NOMO-1 treated with DMSO at 0.1 percent for 48 hours (cell line): ENCODE data around the gene CHD9.
"Not testable (repeated sequence)": the region's sequence is repeated elsewhere in the genome, so short reads cannot be mapped to it uniquely, and the experiment has no call there.

Source experiments
- DNase-seq: peaks from one replicate; lab custom pipeline; 2025; ENCODE audit not compliant: unreplicated experiment; lab: John Stamatoyannopoulos, UW

The CHD9 gene

GRCh38 chr16:53258809-53259208 is 204.0 kb downstream of the CHD9 start:
- DNase-seq, result no peak

- DNase-seq, result no peak
Observed at GRCh38 chr16:53261276-53261675, 206.5 kb downstream of the CHD9 start.

DNA sequence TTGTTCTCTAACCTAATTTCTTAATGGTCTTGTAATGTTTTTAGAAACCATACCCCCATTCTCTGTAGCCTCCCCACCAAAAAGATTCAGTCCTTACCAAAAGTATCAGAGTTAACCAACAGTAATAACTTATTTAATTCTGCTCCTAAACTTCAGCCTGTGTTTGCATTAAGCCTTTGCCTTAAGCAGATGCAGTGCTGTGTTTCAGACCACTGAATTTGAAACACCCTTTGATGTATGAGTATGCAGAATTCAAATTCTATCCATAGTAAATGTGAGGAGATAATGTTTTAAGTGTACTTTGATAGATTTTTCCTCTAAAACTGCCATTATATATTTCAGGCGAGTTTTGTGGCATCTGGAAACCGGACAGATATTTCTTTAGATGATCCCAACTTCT is 207.9 kb downstream of the CHD9 start:
- DNase-seq, result no peak

- no peak for DNase-seq
Observed at GRCh38 chr16:53266156-53266555, 211.4 kb downstream of the CHD9 start.

- not testable (repeated sequence) for DNase-seq
Observed at GRCh38 chr16:53278498-53278897, 223.7 kb downstream of the CHD9 start.

- no peak for DNase-seq
Observed at GRCh38 chr16:53281280-53281679, 226.5 kb downstream of the CHD9 start.

DNA sequence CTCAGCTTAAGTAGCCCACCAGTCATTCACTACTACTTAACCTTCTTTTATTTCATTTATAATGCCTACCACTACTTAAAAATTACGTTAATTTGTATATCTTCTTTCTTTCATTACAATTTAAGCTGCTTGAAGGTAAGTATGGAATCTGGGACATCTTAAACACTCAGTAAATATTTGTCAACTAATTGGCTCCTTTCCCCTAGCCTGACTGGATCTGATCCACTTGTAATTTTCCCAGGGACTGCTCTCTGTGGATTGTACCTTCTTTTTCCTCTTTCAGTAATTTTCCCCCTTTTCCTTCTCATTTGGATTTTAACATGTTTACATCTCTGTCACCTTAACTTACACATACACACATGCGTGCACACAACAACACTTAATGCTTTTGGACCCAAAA is 227.1 kb downstream of the CHD9 start:
- no peak for DNase-seq

DNA sequence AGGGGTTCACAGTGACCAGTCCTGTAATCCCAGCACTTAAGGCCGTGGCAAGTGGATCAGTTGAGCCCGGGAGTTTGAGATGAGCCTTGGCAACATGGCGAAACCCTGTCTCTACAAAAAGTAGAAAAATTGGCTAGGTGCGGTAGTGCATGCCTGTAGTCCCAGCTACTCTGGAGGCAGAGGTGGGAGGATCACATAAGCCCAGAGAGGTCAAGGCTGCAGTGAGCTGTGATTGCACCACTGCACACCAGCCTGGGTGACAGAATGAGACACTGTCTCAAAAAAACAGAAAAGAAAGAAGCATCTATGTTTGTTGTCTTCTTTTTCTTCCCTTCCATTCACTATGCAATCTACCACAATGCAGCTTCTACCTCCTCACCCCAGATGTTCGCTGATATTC is 227.5 kb downstream of the CHD9 start:
- DNase-seq, result no peak

DNA sequence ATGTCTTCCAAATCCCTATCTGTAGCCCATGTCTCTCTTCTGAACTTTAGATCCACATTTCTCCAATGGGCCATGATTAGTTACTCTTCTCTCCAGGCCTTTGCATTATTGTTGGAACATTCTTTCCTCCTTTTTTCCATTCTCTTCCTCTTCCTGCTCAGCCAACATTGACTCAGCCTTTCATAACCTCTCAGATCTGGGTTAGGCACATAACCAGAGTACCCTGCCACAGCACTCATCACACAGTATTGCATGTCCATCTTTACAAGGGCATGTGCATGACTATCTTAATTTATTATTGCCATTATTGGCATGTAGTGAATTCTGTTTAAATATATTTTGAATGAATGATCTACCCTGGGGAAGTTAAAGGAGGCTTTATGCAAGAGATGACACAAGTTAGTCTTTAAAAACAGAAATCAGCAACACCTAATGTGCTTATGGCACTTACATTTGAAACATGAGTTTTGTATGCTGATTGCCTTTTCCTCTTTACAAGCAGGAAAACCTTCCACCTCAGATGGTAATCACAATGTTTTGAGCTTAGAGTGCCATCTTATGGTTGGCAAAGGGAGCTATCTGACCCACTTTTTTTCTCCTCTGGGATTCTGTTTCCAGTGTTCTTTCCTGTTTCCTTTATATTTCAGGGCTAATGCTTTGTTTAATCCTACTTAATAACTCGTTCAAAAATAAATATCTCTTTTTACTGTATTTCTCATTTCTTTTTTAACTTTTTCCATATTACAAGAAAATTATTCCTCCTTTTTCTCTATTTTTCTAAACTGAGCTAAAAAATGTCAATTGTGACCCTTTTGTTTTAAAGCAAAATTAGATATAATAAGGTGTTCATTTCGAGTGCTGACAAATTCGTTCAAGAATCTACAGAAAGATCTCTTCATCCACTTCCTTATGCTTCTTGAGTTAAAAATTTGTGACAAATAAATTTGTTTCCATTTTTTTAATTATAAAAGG is 228.5 kb downstream of the CHD9 start:
- no peak for DNase-seq

DNA sequence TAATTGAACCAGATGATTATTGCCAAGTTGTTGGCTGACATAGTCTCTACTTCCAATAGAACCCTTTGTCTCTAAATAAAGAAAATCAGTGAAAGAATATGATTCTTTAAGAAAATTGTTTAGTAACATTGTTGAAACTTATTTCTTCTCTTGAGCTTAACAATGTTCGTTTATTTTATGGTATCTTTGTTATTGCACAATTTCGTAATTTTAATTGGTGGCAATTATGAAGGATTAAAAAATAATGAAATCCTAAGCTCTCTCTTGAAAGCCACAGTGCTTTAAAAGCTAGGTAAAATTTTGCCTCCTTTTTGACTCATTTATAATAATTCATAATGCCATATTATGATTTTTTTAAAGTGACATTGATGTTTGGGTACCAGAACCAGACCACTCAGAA is 230.4 kb downstream of the CHD9 start:
- no peak for DNase-seq

DNA sequence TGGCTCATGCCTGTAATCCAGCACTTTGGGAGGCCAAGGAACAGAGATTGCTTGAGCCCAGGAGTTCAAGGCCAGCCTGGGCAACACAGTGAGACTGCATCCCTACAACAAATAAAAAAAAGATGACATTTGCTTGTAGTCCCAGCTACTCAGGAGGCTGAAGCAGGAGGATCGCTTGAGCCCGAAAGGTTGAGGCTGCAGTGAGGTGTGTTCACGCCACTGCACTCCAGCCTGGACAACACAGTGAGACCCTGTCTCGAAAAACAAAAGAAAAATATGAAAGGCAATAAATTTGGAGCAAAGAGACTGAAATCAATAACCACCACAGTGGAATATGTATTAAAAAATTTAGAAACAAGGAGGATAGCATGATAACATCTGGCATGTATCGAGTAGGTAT is 235.7 kb downstream of the CHD9 start:
- DNase-seq, result no peak

DNA sequence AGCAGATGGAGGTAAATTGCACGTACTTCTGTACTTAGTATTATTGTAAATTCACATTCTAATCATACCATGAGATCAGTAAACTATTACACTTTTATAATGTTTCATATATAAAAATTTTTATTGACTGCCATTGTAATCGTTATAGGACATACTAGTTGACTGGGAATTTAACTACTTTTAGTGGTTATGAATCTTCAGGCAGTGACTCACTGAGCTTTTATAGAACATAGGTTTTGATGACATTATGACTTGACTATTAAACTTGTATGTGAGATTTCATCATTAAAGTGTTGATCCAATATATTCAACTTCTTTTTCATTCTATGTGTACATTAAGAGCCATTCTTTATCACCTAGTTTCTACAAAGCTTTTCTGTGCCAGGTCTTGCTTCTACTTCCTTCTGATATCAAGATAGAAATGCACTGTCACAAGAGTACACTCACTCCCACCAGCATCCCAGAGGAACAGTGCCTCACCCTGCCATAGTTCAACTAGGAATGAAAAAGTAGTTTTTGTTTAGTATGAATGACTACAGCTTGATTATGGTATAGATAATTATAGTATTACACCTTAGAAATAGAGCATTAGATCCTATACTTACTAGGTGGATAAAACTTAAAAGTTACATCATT is 237.1 kb downstream of the CHD9 start:
- no peak for DNase-seq

- no peak for DNase-seq
Observed at GRCh38 chr16:53297477-53297876, 242.7 kb downstream of the CHD9 start.

GRCh38 chr16:53304334-53304733 is 249.5 kb downstream of the CHD9 start:
- no peak for DNase-seq

- no peak for DNase-seq
Observed at GRCh38 chr16:53305743-53306142, 251.0 kb downstream of the CHD9 start.

- DNase-seq, result no peak
Observed at GRCh38 chr16:53309457-53309856, 254.7 kb downstream of the CHD9 start.

DNA sequence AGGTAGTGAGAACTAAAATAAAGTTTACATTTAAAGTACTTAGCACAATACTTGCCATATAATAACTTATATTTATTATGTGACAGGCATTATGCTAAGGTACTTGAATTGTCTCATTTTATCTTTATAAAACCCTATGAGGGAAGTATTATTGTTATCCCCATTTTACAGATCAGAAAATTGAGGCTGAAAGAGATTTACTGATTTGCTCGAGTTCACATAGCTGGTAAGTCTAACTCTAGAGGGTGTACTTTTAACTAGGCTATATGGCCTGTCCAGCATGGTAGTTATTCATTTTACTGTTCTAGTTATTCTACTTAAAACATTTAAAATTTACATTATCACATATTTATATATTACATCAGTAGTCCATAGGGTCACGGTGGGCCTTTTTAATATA is 266.2 kb downstream of the CHD9 start:
- no peak for DNase-seq

- DNase-seq, result no peak
Observed at GRCh38 chr16:53323924-53324323, 269.1 kb downstream of the CHD9 start.

- not testable (repeated sequence) for DNase-seq
Observed at GRCh38 chr16:53330991-53331390, 276.2 kb downstream of the CHD9 start.

DNA sequence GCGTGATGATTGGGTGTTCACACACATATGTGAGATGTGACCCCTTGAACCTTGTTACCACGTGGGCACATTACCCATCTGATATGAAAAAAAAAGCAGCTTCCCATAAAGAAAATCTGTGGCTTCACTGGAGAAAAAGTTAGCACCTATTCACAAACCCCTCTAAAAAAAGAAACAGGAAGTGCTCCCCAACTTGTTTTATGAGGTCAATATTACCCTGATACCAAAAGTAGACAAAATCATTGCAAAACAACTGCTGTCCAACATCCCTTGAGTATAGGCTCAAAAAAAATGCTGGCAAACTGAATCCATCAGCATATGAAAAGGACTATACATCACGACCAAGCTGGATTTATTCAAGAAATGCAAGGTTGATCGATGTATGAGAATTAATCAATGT is 279.8 kb downstream of the CHD9 start:
- DNase-seq, result peak; percentile 40

GRCh38 chr16:53337294-53337693 is 282.5 kb downstream of the CHD9 start:
- DNase-seq, result no peak

- DNase-seq, result no peak
Observed at GRCh38 chr16:53341792-53342191, 287.0 kb downstream of the CHD9 start.
